Measurements from ENCODE around the gene CBLN1. TPM values are rescaled to one million over a fixed set of nuclear protein-coding genes. Genes with fewer than 3 reads are reported as not detected.

Gene CBLN1
- total RNA-seq, 2 experiments from 2014 or later, result not detected

DNA sequence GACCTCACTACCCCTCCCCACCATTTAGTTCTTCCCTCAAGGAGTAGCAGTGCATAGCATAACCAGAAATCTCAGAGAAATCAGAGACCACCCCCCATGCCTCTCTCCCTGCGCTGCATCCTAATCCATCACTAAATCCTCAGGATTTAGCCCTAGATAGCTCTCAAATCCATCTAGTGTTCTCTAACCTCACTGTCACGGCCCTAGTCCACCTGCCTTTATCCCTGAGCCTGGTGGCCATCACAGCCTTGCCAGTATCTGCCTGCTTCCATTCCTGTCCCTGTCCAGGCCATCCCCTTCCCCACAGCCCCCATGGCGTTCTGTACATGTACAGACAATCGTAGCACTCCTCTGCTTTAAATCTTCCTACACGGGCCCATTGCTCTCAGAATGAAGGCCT is 19.1 kb downstream of the CBLN1 start:
- Mint-ChIP-seq H3K27ac (no peak overlapping the region), H3K36me3 (ENCODE audit: low read depth) (no peaks in the 10 kb centered on the region), H3K9me3 (no peaks in the 10 kb centered on the region), H3K4me1 (ENCODE audit: low read depth) (no peaks in the 10 kb centered on the region), H3K4me3 (no peak overlapping the region), H3K27me3 (no peaks in the 10 kb centered on the region)
- intact Hi-C loops (cut with micrococcal nuclease), result no loop called here
- DNase-seq, result no peak
- TF ChIP-seq, protein P1, sequence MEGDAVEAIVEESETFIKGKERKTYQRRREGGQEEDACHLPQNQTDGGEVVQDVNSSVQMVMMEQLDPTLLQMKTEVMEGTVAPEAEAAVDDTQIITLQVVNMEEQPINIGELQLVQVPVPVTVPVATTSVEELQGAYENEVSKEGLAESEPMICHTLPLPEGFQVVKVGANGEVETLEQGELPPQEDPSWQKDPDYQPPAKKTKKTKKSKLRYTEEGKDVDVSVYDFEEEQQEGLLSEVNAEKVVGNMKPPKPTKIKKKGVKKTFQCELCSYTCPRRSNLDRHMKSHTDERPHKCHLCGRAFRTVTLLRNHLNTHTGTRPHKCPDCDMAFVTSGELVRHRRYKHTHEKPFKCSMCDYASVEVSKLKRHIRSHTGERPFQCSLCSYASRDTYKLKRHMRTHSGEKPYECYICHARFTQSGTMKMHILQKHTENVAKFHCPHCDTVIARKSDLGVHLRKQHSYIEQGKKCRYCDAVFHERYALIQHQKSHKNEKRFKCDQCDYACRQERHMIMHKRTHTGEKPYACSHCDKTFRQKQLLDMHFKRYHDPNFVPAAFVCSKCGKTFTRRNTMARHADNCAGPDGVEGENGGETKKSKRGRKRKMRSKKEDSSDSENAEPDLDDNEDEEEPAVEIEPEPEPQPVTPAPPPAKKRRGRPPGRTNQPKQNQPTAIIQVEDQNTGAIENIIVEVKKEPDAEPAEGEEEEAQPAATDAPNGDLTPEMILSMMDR (IDR thresholded peaks at IDR 0.05), result no peak
- ChIA-PET CTCF (no interaction called here), POLR2A (no interaction called here)
- no peak for ATAC-seq

DNA sequence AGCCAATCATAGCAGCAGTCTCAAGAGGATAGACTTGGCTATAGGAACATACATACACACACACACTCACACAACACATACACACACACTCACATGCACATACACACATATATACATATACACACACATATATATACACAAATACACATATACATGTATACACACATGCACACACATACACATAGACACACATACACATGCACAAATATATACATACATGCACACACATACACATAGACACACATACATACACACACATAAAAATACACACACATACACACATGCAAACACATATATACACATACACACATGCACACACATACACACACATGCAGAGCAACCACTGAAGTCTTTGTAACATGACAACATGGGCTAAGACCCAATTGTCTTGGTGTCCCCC is 19.7 kb downstream of the CBLN1 start:
- Mint-ChIP-seq H3K4me3 (no peak overlapping the region), H3K9me3 (no peaks in the 10 kb centered on the region), H3K4me1 (ENCODE audit: low read depth) (no peaks in the 10 kb centered on the region), H3K36me3 (ENCODE audit: low read depth) (no peaks in the 10 kb centered on the region), H3K27me3 (no peaks in the 10 kb centered on the region), H3K27ac (no peak overlapping the region)
- ChIA-PET POLR2A (no interaction called here), CTCF (no interaction called here)
- no peak for DNase-seq
- TF ChIP-seq, protein P1 (IDR thresholded peaks at IDR 0.05), result no peak
- ATAC-seq, result no peak
- intact Hi-C loops (cut with micrococcal nuclease), result no loop called here

DNA sequence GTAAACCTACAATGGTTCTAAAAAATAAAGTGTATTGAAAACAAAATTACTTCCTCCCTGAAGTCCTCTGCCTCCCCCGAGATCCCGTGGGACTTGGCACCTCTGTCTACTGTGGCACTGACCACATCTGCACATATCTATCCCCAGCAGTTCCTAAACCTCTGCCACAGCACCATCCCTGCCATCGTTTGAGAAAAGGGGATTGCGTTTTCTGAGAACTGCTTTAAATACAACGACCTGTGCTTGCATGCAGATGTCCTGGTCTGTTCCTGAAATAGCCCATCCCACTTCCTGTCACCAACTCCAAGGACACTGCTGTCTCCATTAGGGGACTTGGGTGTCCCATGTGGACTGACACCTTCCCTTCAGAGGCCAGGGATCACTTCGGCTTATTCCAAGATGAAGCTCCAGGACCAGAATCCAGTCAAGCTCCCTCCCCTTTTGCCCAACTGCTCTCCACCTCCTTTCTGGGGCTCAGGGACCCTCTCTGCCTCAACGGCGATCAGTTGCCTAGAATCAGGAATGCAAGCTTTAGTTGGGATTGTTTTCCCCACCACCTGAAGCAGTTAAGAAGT is 20.6 kb downstream of the CBLN1 start:
- CTCF ChIA-PET, result no interaction called here
- Mint-ChIP-seq H3K4me3 (no peak overlapping the region), H3K27me3 (no peaks in the 10 kb centered on the region), H3K4me1 (ENCODE audit: low read depth) (no peaks in the 10 kb centered on the region), H3K9me3 (no peaks in the 10 kb centered on the region), H3K27ac (no peak overlapping the region), H3K36me3 (ENCODE audit: low read depth) (no peaks in the 10 kb centered on the region)
- ATAC-seq (no peak), DNase-seq (no peak)
- TF ChIP-seq, protein P1 (IDR thresholded peaks at IDR 0.05), result no peak
- intact Hi-C loops (cut with micrococcal nuclease), result no loop called here
- POLR2A ChIA-PET, result no interaction called here

DNA sequence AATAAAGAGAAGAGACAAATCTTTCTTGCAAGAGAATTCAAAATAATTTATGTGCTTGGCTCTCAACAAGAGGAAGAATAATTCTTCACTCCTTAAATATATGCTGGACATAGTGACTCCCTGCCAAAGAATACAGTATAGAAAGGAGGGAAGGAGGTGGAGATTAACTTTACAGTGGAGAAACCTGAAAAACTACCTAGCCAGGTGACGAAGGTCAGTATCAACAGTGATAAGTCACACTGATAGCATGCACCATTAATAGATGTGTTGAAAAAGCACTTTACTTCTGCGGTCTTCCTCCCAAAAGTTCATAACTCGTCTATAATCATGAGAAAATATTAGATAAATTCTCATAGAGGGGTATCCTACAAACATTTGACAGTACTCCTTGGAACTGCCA is 21.4 kb downstream of the CBLN1 start:
- no peak for ATAC-seq
- Mint-ChIP-seq H3K27me3 (no peaks in the 10 kb centered on the region), H3K27ac (no peak overlapping the region), H3K4me1 (ENCODE audit: low read depth) (no peaks in the 10 kb centered on the region), H3K9me3 (no peaks in the 10 kb centered on the region), H3K36me3 (ENCODE audit: low read depth) (no peaks in the 10 kb centered on the region), H3K4me3 (no peak overlapping the region)
- intact Hi-C loops (cut with micrococcal nuclease), result no loop called here
- POLR2A ChIA-PET, result no interaction called here
- CTCF ChIA-PET, result no interaction called here
- DNase-seq, result no peak
- TF ChIP-seq, protein P1 (IDR thresholded peaks at IDR 0.05), result no peak

DNA sequence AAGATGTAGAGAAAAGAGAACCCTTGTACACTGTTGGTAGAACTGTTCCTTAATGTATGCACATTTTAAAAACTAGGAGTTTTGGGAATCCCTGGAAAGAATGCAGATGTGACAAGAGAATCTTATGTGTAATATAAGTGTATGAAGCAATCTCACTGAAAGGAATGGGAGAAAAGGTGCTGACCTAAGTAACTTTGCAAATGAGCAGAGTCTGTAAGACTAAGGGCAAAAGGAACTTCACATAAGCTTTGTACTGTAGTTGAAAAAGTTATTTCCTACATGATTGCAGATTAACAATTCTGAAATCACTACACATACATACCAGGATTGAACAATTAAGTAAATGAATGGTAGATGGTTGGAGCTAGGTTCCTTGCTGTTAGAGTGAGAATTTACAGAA is 22.3 kb downstream of the CBLN1 start:
- intact Hi-C loops (cut with micrococcal nuclease), result no loop called here
- no peak for DNase-seq
- Mint-ChIP-seq H3K4me1 (ENCODE audit: low read depth) (no peaks in the 10 kb centered on the region), H3K4me3 (no peak overlapping the region), H3K9me3 (no peaks in the 10 kb centered on the region), H3K36me3 (ENCODE audit: low read depth) (no peaks in the 10 kb centered on the region), H3K27ac (no peak overlapping the region), H3K27me3 (no peaks in the 10 kb centered on the region)
- POLR2A ChIA-PET, result no interaction called here
- ATAC-seq, result no peak
- TF ChIP-seq, protein P1 (IDR thresholded peaks at IDR 0.05), result no peak
- CTCF ChIA-PET, result no interaction called here
